H9 (cell line): Measurements from ENCODE around the gene CHTF8. TPM values are rescaled to one million over a fixed set of nuclear protein-coding genes. Genes with fewer than 3 reads are reported as not detected.
A peak's percentile ranks its signal among the peaks of the same experiment; 100 is the strongest.

Experiments
- DNase-seq: peaks from one replicate; pipeline ENCODE4 v3.0.0-alpha.2; 2017
- H2AFZ ChIP-seq: one replicate; pipeline ENCODE4 v1.6.1; 2013; ENCODE audit warnings: mild to moderate bottlenecking, low read length, control low read depth, moderate library complexity
- H2AK5ac ChIP-seq: 2 replicates; pipeline ENCODE4 v1.6.1; 2013; ENCODE audit warnings: low read length, control low read depth, mixed read lengths; ENCODE audit not compliant: insufficient read length
- H2BK120ac ChIP-seq: one replicate; pipeline ENCODE4 v1.6.1; 2013; ENCODE audit warnings: low read depth, mild to moderate bottlenecking, low read length, control low read depth, inconsistent platforms; ENCODE audit not compliant: poor library complexity, severe bottlenecking
- H2BK12ac ChIP-seq: 2 replicates; pipeline ENCODE4 v1.6.1; 2013; ENCODE audit warnings: low read length, control low read depth, mixed read lengths, low read depth; ENCODE audit not compliant: insufficient read length
- H2BK15ac ChIP-seq: 2 replicates; pipeline ENCODE4 v1.6.1; 2013; ENCODE audit warnings: low read depth, low read length, control low read depth
- H2BK20ac ChIP-seq: one replicate; pipeline ENCODE4 v1.6.1; 2013; ENCODE audit warnings: low read depth, mild to moderate bottlenecking, low read length, control low read depth, inconsistent platforms; ENCODE audit not compliant: poor library complexity, severe bottlenecking
- H2BK5ac ChIP-seq: 2 replicates; pipeline ENCODE4 v1.6.1; 2013; ENCODE audit warnings: low read length, control low read depth, mixed read lengths; ENCODE audit not compliant: insufficient read length
- H3K14ac ChIP-seq: 2 replicates; pipeline ENCODE4 v1.6.1; 2013; ENCODE audit warnings: low read length, control low read depth; ENCODE audit not compliant: insufficient read depth
- H3K18ac ChIP-seq: 2 replicates; pipeline ENCODE4 v1.6.1; 2013; ENCODE audit warnings: low read depth, mild to moderate bottlenecking, mixed read lengths, low read length, control low read depth; ENCODE audit not compliant: insufficient read length
- H3K23ac ChIP-seq: 2 replicates; pipeline ENCODE4 v1.6.1; 2013; ENCODE audit warnings: low read length, control low read depth, mixed read lengths, low read depth; ENCODE audit not compliant: insufficient read length
- H3K23me2 ChIP-seq: 2 replicates; pipeline ENCODE4 v1.6.1; 2013; ENCODE audit warnings: low read depth, mild to moderate bottlenecking, mixed read lengths, low read length, control low read depth; ENCODE audit not compliant: insufficient read length, poor library complexity, severe bottlenecking
- H3K27ac ChIP-seq: 2 replicates; pipeline ENCODE4 v1.5.1; 2013; ENCODE audit warnings: low read length, control low read depth, mixed read lengths, low read depth; ENCODE audit not compliant: insufficient read length
- H3K27me3 ChIP-seq: 2 replicates; pipeline ENCODE4 v1.6.1; 2013; ENCODE audit warnings: low read length, control low read depth, inconsistent platforms; ENCODE audit not compliant: insufficient read depth
- H3K4ac ChIP-seq: 2 replicates; pipeline ENCODE4 v1.6.1; 2013; ENCODE audit warnings: low read depth, mild to moderate bottlenecking, control low read depth, inconsistent platforms, low read length, moderate library complexity
- H3K4me1 ChIP-seq: 2 replicates; pipeline ENCODE4 v1.6.1; 2013; ENCODE audit warnings: low read length, control low read depth, inconsistent platforms; ENCODE audit not compliant: insufficient read depth
- H3K4me2 ChIP-seq: 2 replicates; pipeline ENCODE4 v1.6.1; 2013; ENCODE audit warnings: low read length, control low read depth, mixed read lengths; ENCODE audit not compliant: insufficient read length, insufficient read depth
- H3K56ac ChIP-seq: 2 replicates; pipeline ENCODE4 v1.6.1; 2013; ENCODE audit warnings: low read depth, mild to moderate bottlenecking, mixed read lengths, low read length, control low read depth; ENCODE audit not compliant: insufficient read length
- H3K79me1 ChIP-seq: 2 replicates; pipeline ENCODE4 v1.6.1; 2013; ENCODE audit warnings: low read depth, mild to moderate bottlenecking, moderate library complexity, low read length, control low read depth, inconsistent platforms; ENCODE audit not compliant: insufficient read depth, poor library complexity, severe bottlenecking
- H3K79me2 ChIP-seq: 2 replicates; pipeline ENCODE4 v1.6.1; 2013; ENCODE audit warnings: low read length, control low read depth, inconsistent platforms; ENCODE audit not compliant: insufficient read depth
- H3K9ac ChIP-seq: 2 replicates; pipeline ENCODE4 v1.6.1; 2013; ENCODE audit warnings: low read length, control low read depth, mixed read lengths; ENCODE audit not compliant: insufficient read length; ENCODE audit errors: extremely low read depth
- H3K9me3 ChIP-seq: one replicate; pipeline ENCODE4 v1.6.1; 2013; ENCODE audit warnings: low read depth, low read length, inconsistent platforms; ENCODE audit not compliant: control insufficient read depth
- H3T11ph ChIP-seq: one replicate; pipeline ENCODE4 v1.6.1; 2013; ENCODE audit warnings: mild to moderate bottlenecking, low read length, control low read depth, inconsistent platforms
- H4K20me1 ChIP-seq: one replicate; pipeline ENCODE4 v1.6.1; 2013; ENCODE audit not compliant: control insufficient read depth, insufficient read length, insufficient read depth
- H4K5ac ChIP-seq: 2 replicates; pipeline ENCODE4 v1.6.1; 2013; ENCODE audit warnings: low read depth, mild to moderate bottlenecking, mixed read lengths, low read length, control low read depth; ENCODE audit not compliant: insufficient read length
- H4K8ac ChIP-seq: replicated peaks from 2 replicates; pipeline ENCODE4 v1.6.1; 2013; ENCODE audit warnings: low read length, control low read depth, mixed read lengths, low read depth; ENCODE audit not compliant: insufficient read length
- H4K91ac ChIP-seq: 2 replicates; pipeline ENCODE4 v1.6.1; 2013; ENCODE audit warnings: low read depth, mild to moderate bottlenecking, moderate library complexity, mixed read lengths, low read length, control low read depth; ENCODE audit not compliant: insufficient read length
- H3K27ac Mint-ChIP-seq, 3 experiments: 2 replicates in 2 of 3; 3 replicates in 1 of 3; pipeline ENCODE4 v1.8.0; 2020 to 2021; ENCODE audit warnings: mixed read lengths in 3 of 3, mild to moderate bottlenecking in 1 of 3, moderate library complexity in 1 of 3
- H3K27me3 Mint-ChIP-seq: 2 replicates; pipeline ENCODE4 v1.8.0; 2021; ENCODE audit warnings: low read depth, mild to moderate bottlenecking, moderate library complexity, mixed read lengths
- H3K36me3 Mint-ChIP-seq, 3 experiments: 2 replicates in 2 of 3; 3 replicates in 1 of 3; pipeline ENCODE4 v1.8.0; 2020 to 2021; ENCODE audit warnings: low read depth in 3 of 3, mixed read lengths in 3 of 3; ENCODE audit not compliant: insufficient read depth in 1 of 3
- H3K4me1 Mint-ChIP-seq, 2 experiments: 2 replicates each; pipeline ENCODE4 v1.8.0; 2020; ENCODE audit warnings: mixed read lengths in 2 of 2
- H3K4me3 Mint-ChIP-seq, 2 experiments: 2 replicates in 1 of 2; 3 replicates in 1 of 2; pipeline ENCODE4 v1.8.0; 2020 to 2021; ENCODE audit warnings: mild to moderate bottlenecking in 2 of 2, mixed read lengths in 2 of 2, moderate library complexity in 1 of 2
- H3K9me3 Mint-ChIP-seq, 2 experiments: 2 replicates in 1 of 2; 3 replicates in 1 of 2; pipeline ENCODE4 v1.8.0; 2020; ENCODE audit warnings: mild to moderate bottlenecking in 2 of 2, mixed read lengths in 2 of 2, moderate library complexity in 1 of 2
- WGBS: extraction: QIAGEN DNeasy Blood & Tissue Kit; methylation state at CpG from one replicate; pipeline ENCODE4 v1.1.7; 2013; ENCODE audit warnings: missing lambda C conversion rate, low lambda C conversion rate, mixed read lengths; ENCODE audit not compliant: insufficient read length; ENCODE audit errors: extremely low coverage; 5-methylcytosine and 5-hydroxymethylcytosine counted together
- total RNA-seq: library from RNA; stranded (reverse); gene quantifications from 2 replicates; pipeline ENCODE4 v1.2.1, GENCODE V29; 2021
- TF ChIP-seq, protein P1 (sequence below): fragments of 200-600 bp; sonication (generic); conservative IDR thresholded peaks from 3 replicates; pipeline ENCODE4 v1.8.0; 2021; ENCODE audit warnings: antibody characterized with exemption, mild to moderate bottlenecking

The CHTF8 gene
- total RNA-seq, 1 experiment from 2014 or later: 168 TPM

DNA sequence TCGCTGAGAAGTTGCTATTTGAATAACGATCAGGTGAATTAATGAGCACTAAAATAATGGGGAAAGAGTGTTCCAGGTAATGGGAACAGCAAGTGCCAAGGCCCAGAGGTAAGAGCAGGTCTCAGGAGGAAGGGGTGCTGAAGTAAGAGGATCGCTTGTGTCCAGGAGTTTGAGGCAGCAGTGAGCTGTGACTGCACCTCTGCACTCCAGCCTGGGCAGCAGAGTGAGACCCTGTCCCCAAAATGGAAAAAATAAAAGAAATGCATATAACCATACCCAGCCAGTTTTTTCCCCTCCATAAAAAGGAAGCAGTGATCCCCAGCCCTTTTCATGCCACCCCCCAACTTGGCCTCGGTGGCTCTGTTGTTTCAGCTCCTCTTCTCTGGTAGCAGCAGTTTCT is 43.7 kb downstream of the CHTF8 start:
- Histone ChIP-seq H2AFZ (no peak overlapping the region), H3K9ac (no peak overlapping the region)

More for the DNA sequence above, 43.7 kb downstream of the CHTF8 start:
- no peaks in the 10 kb centered on the region for H3K79me1 ChIP-seq
- H2BK20ac ChIP-seq: no peak overlapping the region
- no peak overlapping the region for H3K4me3 Mint-ChIP-seq
- H4K5ac ChIP-seq: no peak overlapping the region
- H3T11ph ChIP-seq: no peak overlapping the region
- H3K14ac ChIP-seq: no peak overlapping the region
- H4K8ac ChIP-seq: no peak overlapping the region
- H2BK5ac ChIP-seq: no peak overlapping the region
- DNase-seq: no peak
- TF ChIP-seq, protein P1, sequence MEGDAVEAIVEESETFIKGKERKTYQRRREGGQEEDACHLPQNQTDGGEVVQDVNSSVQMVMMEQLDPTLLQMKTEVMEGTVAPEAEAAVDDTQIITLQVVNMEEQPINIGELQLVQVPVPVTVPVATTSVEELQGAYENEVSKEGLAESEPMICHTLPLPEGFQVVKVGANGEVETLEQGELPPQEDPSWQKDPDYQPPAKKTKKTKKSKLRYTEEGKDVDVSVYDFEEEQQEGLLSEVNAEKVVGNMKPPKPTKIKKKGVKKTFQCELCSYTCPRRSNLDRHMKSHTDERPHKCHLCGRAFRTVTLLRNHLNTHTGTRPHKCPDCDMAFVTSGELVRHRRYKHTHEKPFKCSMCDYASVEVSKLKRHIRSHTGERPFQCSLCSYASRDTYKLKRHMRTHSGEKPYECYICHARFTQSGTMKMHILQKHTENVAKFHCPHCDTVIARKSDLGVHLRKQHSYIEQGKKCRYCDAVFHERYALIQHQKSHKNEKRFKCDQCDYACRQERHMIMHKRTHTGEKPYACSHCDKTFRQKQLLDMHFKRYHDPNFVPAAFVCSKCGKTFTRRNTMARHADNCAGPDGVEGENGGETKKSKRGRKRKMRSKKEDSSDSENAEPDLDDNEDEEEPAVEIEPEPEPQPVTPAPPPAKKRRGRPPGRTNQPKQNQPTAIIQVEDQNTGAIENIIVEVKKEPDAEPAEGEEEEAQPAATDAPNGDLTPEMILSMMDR: no peak
- H2AK5ac ChIP-seq: no peak overlapping the region
- H4K20me1 ChIP-seq: no peaks in the 10 kb centered on the region
- H3K27ac ChIP-seq: no peak overlapping the region
- H3K56ac ChIP-seq: no peak overlapping the region
- peaks cover 16% of the 10 kb centered on the region; the same call in 1 of the 2 replicates for H3K4me1 ChIP-seq
- no peaks in the 10 kb centered on the region for H3K27me3 ChIP-seq
- H3K9me3 Mint-ChIP-seq: no peaks in the 10 kb centered on the region
- no peak overlapping the region for H3K23ac ChIP-seq
- H2BK120ac ChIP-seq: no peak overlapping the region
- no peaks in the 10 kb centered on the region for H3K9me3 ChIP-seq
- H3K79me2 ChIP-seq: no peaks in the 10 kb centered on the region
- H4K91ac ChIP-seq: no peak overlapping the region
- H3K27me3 Mint-ChIP-seq: no peaks in the 10 kb centered on the region; the same call in 1 of the 2 replicates
- WGBS: no CpG with 5 or more reads among the region's 4 CpGs
- no peak overlapping the region for H3K18ac ChIP-seq
- peaks cover 36 to 39% of the 10 kb centered on the region in 2 experiments for H3K4me1 Mint-ChIP-seq
- H2BK12ac ChIP-seq: no peak overlapping the region
- no peak overlapping the region for H3K4ac ChIP-seq
- no peak overlapping the region for H3K4me2 ChIP-seq
- peaks cover 0 to 5% (median 2%) of the 10 kb centered on the region in 3 experiments; a peak in 3 of 7 replicates for H3K36me3 Mint-ChIP-seq
- H2BK15ac ChIP-seq: no peak overlapping the region
- peak overlapping the region in 1 of 3 experiments; percentile 50; a peak in 1 of 7 replicates for H3K27ac Mint-ChIP-seq
- H3K23me2 ChIP-seq: no peaks in the 10 kb centered on the region
